WTC11 (cell line): Measurements from ENCODE around the gene WSB2. TPM values are rescaled to one million over a fixed set of nuclear protein-coding genes. Genes with fewer than 3 reads are reported as not detected.

Experiments used
- AR ChIP-seq: fragments of 250-450 bp; sonication (Bioruptor Pico); IDR thresholded peaks from 2 replicates; pipeline ENCODE4 v1.9.0; 2021; ENCODE audit warnings: mild to moderate bottlenecking
- ATF3 ChIP-seq: sonication (generic); formaldehyde crosslinking; conservative IDR thresholded peaks from 2 replicates; pipeline ENCODE4 v1.8.1; 2022; ENCODE audit warnings: mild to moderate bottlenecking, missing genetic modification reagents
- CBFB ChIP-seq: sonication (generic); formaldehyde crosslinking; IDR thresholded peaks from 2 replicates; pipeline ENCODE4 v1.8.1; 2022; ENCODE audit warnings: mild to moderate bottlenecking, low read depth, missing genetic modification reagents
- CDX4 ChIP-seq: fragments of 250-450 bp; sonication (Bioruptor Pico); IDR thresholded peaks from 2 replicates; pipeline ENCODE4 v1.9.0; 2021; ENCODE audit warnings: moderate library complexity, mild to moderate bottlenecking, inconsistent platforms, borderline replicate concordance
- E2F5 ChIP-seq: sonication (generic); formaldehyde crosslinking; IDR thresholded peaks from 2 replicates; pipeline ENCODE4 v1.8.1; 2022; ENCODE audit warnings: mild to moderate bottlenecking, moderate library complexity, missing genetic modification reagents
- ELF4 ChIP-seq: sonication (generic); formaldehyde crosslinking; IDR thresholded peaks from 2 replicates; pipeline ENCODE4 v1.8.1; 2022; ENCODE audit warnings: low read depth, mild to moderate bottlenecking, moderate library complexity, missing genetic modification reagents
- ESRRA ChIP-seq: sonication (generic); formaldehyde crosslinking; IDR thresholded peaks from 2 replicates; pipeline ENCODE4 v1.8.1; 2022; ENCODE audit warnings: mild to moderate bottlenecking, missing genetic modification reagents, borderline replicate concordance
- FOXJ3 ChIP-seq: sonication (generic); formaldehyde crosslinking; IDR thresholded peaks from 2 replicates; pipeline ENCODE4 v1.9.0; 2021; ENCODE audit warnings: missing genetic modification reagents, mild to moderate bottlenecking, borderline replicate concordance
- FOXP4 ChIP-seq: sonication (generic); formaldehyde crosslinking; IDR thresholded peaks from 2 replicates; pipeline ENCODE4 v1.8.0; 2022; ENCODE audit warnings: mild to moderate bottlenecking, missing genetic modification reagents
- GABPB1 ChIP-seq: sonication (generic); formaldehyde crosslinking; IDR thresholded peaks from 2 replicates; pipeline ENCODE4 v1.8.1; 2023; ENCODE audit warnings: mild to moderate bottlenecking, missing genetic modification reagents
- HMGXB4 ChIP-seq: sonication (generic); formaldehyde crosslinking; IDR thresholded peaks from 2 replicates; pipeline ENCODE4 v1.8.1; 2023; ENCODE audit warnings: mild to moderate bottlenecking, moderate library complexity, missing genetic modification reagents
- KAT7 ChIP-seq: sonication (generic); formaldehyde crosslinking; IDR thresholded peaks from 2 replicates; pipeline ENCODE4 v1.8.1; 2023; ENCODE audit warnings: missing genetic modification reagents, mild to moderate bottlenecking, borderline replicate concordance
- MAX ChIP-seq: sonication (generic); formaldehyde crosslinking; IDR thresholded peaks from 2 replicates; pipeline ENCODE4 v1.8.0; 2022; ENCODE audit warnings: mild to moderate bottlenecking, missing genetic modification reagents
- MXD4 ChIP-seq: fragments of 250-450 bp; sonication (Bioruptor Pico); IDR thresholded peaks from 2 replicates; pipeline ENCODE4 v1.8.0; 2021; ENCODE audit warnings: mild to moderate bottlenecking, moderate library complexity, borderline replicate concordance
- NFE2L1 ChIP-seq: sonication (generic); formaldehyde crosslinking; IDR thresholded peaks from 2 replicates; pipeline ENCODE4 v1.8.1; 2023; ENCODE audit warnings: missing genetic modification reagents
- NFYB ChIP-seq: sonication (generic); formaldehyde crosslinking; conservative IDR thresholded peaks from 2 replicates; pipeline ENCODE4 v1.8.0; 2022; ENCODE audit warnings: low read depth, missing genetic modification reagents
- NR2C2 ChIP-seq: sonication (generic); formaldehyde crosslinking; IDR thresholded peaks from 2 replicates; pipeline ENCODE4 v1.8.0; 2022; ENCODE audit warnings: mild to moderate bottlenecking, missing genetic modification reagents
- SP1 ChIP-seq: sonication (generic); formaldehyde crosslinking; conservative IDR thresholded peaks from 2 replicates; pipeline ENCODE4 v1.8.1; 2022; ENCODE audit warnings: missing genetic modification reagents
- TEAD1 ChIP-seq: sonication (generic); formaldehyde crosslinking; IDR thresholded peaks from 2 replicates; pipeline ENCODE4 v1.8.0; 2022; ENCODE audit warnings: mild to moderate bottlenecking, missing genetic modification reagents
- USF1 ChIP-seq: sonication (generic); formaldehyde crosslinking; IDR thresholded peaks from 2 replicates; pipeline ENCODE4 v1.8.0; 2022; ENCODE audit warnings: mild to moderate bottlenecking, missing genetic modification reagents
- ZNF121 ChIP-seq: sonication (generic); formaldehyde crosslinking; IDR thresholded peaks from 2 replicates; pipeline ENCODE4 v1.8.0; 2023; ENCODE audit warnings: missing genetic modification reagents
- ZNF219 ChIP-seq: sonication (generic); formaldehyde crosslinking; IDR thresholded peaks from 2 replicates; pipeline ENCODE4 v1.8.0; 2023; ENCODE audit warnings: missing genetic modification reagents, mild to moderate bottlenecking, borderline replicate concordance
- ZNF317 ChIP-seq: sonication (generic); formaldehyde crosslinking; IDR thresholded peaks from 2 replicates; pipeline ENCODE4 v1.8.1; 2023; ENCODE audit warnings: low read depth, mild to moderate bottlenecking, moderate library complexity, missing genetic modification reagents, borderline replicate concordance
- ZNF532 ChIP-seq: fragments of 250-450 bp; sonication (Bioruptor Pico); IDR thresholded peaks from 2 replicates; pipeline ENCODE4 v1.9.0; 2021; ENCODE audit warnings: mild to moderate bottlenecking, borderline replicate concordance
- total RNA-seq: library from RNA; stranded (reverse); gene quantifications from 3 replicates; pipeline ENCODE4 v1.2.3, GENCODE V29; 2021

The WSB2 gene
- total RNA-seq, 1 experiment from 2014 or later, result 74.2 TPM

- TF ChIP-seq ZNF317 (CRISPR knock-in tag) (no peak), CDX4 (CRISPR knock-in tag) (no peak), USF1 (CRISPR knock-in tag) (no peak), CBFB (CRISPR knock-in tag) (no peak), NR2C2 (CRISPR knock-in tag) (no peak), GABPB1 (CRISPR knock-in tag) (peak; percentile 70), NFYB (CRISPR knock-in tag) (no peak), AR (CRISPR knock-in tag) (no peak), ZNF219 (CRISPR knock-in tag) (no peak), KAT7 (no peak), NFE2L1 (CRISPR knock-in tag) (peak; percentile 87), TEAD1 (no peak), MAX (CRISPR knock-in tag) (peak; percentile 85), ZNF121 (CRISPR knock-in tag) (no peak), ATF3 (CRISPR knock-in tag) (no peak), ESRRA (no peak), FOXJ3 (no peak), FOXP4 (0 out of 2 replicates have a peak, but pooled peaks have one; percentile 73), ZNF532 (CRISPR knock-in tag) (no peak), MXD4 (CRISPR knock-in tag) (no peak), ELF4 (CRISPR knock-in tag) (no peak), HMGXB4 (CRISPR knock-in tag) (peak; percentile 50), E2F5 (peak; percentile 99), SP1 (peak; percentile 96)
These were observed 44.3 kb downstream of the WSB2 start, which contains the start of gene RFC5 (continued) for GRCh38 chr12:118016424-118017264.
